ENCODE results near the gene TCF7L2. TPM values are rescaled to one million over a fixed set of nuclear protein-coding genes. Genes with fewer than 3 reads are reported as not detected.
A peak's percentile ranks its signal among the peaks of the same experiment; 100 is the strongest.

The TCF7L2 gene
- total and polyA plus RNA-seq, 9 of the 15 experiments (the other 6 are each of a cell fraction or from before 2014, with no cell fraction given): 0.32 to 2.8 (median 0.92) TPM

GRCh38 chr10:113063043-113063967, 113.3 kb downstream of the TCF7L2 start (continued):
- TF ChIP-seq ZNF511 (CRISPR knock-in tag; IDR thresholded peaks at IDR 0.05) (no peak), NR3C1 (CRISPR knock-in tag; IDR thresholded peaks at IDR 0.05) (no peak), ZNF197 (CRISPR knock-in tag; IDR thresholded peaks at IDR 0.05; ENCODE audit: low read depth) (no peak), ZNF436 (CRISPR knock-in tag; IDR thresholded peaks at IDR 0.05) (no peak), SNIP1 (IDR thresholded peaks at IDR 0.05; ENCODE audit: low read depth) (no peak), TCF7L2 (IDR thresholded peaks at IDR 0.05; ENCODE audit: low read depth, low read length) (no peak), MCM7 (IDR thresholded peaks at IDR 0.05) (no peak), SMARCE1 (IDR thresholded peaks at IDR 0.05) (peak; percentile 82), TSC22D4 (tag; IDR thresholded peaks at IDR 0.05) (no peak)
- TF ChIP-seq, protein P1, sequence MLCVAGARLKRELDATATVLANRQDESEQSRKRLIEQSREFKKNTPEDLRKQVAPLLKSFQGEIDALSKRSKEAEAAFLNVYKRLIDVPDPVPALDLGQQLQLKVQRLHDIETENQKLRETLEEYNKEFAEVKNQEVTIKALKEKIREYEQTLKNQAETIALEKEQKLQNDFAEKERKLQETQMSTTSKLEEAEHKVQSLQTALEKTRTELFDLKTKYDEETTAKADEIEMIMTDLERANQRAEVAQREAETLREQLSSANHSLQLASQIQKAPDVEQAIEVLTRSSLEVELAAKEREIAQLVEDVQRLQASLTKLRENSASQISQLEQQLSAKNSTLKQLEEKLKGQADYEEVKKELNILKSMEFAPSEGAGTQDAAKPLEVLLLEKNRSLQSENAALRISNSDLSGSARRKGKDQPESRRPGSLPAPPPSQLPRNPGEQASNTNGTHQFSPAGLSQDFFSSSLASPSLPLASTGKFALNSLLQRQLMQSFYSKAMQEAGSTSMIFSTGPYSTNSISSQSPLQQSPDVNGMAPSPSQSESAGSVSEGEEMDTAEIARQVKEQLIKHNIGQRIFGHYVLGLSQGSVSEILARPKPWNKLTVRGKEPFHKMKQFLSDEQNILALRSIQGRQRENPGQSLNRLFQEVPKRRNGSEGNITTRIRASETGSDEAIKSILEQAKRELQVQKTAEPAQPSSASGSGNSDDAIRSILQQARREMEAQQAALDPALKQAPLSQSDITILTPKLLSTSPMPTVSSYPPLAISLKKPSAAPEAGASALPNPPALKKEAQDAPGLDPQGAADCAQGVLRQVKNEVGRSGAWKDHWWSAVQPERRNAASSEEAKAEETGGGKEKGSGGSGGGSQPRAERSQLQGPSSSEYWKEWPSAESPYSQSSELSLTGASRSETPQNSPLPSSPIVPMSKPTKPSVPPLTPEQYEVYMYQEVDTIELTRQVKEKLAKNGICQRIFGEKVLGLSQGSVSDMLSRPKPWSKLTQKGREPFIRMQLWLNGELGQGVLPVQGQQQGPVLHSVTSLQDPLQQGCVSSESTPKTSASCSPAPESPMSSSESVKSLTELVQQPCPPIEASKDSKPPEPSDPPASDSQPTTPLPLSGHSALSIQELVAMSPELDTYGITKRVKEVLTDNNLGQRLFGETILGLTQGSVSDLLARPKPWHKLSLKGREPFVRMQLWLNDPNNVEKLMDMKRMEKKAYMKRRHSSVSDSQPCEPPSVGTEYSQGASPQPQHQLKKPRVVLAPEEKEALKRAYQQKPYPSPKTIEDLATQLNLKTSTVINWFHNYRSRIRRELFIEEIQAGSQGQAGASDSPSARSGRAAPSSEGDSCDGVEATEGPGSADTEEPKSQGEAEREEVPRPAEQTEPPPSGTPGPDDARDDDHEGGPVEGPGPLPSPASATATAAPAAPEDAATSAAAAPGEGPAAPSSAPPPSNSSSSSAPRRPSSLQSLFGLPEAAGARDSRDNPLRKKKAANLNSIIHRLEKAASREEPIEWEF (CRISPR knock-in tag; IDR thresholded peaks at IDR 0.05): no peak
- TF ChIP-seq, protein P2, sequence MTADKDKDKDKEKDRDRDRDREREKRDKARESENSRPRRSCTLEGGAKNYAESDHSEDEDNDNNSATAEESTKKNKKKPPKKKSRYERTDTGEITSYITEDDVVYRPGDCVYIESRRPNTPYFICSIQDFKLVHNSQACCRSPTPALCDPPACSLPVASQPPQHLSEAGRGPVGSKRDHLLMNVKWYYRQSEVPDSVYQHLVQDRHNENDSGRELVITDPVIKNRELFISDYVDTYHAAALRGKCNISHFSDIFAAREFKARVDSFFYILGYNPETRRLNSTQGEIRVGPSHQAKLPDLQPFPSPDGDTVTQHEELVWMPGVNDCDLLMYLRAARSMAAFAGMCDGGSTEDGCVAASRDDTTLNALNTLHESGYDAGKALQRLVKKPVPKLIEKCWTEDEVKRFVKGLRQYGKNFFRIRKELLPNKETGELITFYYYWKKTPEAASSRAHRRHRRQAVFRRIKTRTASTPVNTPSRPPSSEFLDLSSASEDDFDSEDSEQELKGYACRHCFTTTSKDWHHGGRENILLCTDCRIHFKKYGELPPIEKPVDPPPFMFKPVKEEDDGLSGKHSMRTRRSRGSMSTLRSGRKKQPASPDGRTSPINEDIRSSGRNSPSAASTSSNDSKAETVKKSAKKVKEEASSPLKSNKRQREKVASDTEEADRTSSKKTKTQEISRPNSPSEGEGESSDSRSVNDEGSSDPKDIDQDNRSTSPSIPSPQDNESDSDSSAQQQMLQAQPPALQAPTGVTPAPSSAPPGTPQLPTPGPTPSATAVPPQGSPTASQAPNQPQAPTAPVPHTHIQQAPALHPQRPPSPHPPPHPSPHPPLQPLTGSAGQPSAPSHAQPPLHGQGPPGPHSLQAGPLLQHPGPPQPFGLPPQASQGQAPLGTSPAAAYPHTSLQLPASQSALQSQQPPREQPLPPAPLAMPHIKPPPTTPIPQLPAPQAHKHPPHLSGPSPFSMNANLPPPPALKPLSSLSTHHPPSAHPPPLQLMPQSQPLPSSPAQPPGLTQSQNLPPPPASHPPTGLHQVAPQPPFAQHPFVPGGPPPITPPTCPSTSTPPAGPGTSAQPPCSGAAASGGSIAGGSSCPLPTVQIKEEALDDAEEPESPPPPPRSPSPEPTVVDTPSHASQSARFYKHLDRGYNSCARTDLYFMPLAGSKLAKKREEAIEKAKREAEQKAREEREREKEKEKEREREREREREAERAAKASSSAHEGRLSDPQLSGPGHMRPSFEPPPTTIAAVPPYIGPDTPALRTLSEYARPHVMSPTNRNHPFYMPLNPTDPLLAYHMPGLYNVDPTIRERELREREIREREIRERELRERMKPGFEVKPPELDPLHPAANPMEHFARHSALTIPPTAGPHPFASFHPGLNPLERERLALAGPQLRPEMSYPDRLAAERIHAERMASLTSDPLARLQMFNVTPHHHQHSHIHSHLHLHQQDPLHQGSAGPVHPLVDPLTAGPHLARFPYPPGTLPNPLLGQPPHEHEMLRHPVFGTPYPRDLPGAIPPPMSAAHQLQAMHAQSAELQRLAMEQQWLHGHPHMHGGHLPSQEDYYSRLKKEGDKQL (CRISPR knock-in tag; IDR thresholded peaks at IDR 0.05; ENCODE audit: borderline replicate concordance): no peak
- TF ChIP-seq, protein P3, sequence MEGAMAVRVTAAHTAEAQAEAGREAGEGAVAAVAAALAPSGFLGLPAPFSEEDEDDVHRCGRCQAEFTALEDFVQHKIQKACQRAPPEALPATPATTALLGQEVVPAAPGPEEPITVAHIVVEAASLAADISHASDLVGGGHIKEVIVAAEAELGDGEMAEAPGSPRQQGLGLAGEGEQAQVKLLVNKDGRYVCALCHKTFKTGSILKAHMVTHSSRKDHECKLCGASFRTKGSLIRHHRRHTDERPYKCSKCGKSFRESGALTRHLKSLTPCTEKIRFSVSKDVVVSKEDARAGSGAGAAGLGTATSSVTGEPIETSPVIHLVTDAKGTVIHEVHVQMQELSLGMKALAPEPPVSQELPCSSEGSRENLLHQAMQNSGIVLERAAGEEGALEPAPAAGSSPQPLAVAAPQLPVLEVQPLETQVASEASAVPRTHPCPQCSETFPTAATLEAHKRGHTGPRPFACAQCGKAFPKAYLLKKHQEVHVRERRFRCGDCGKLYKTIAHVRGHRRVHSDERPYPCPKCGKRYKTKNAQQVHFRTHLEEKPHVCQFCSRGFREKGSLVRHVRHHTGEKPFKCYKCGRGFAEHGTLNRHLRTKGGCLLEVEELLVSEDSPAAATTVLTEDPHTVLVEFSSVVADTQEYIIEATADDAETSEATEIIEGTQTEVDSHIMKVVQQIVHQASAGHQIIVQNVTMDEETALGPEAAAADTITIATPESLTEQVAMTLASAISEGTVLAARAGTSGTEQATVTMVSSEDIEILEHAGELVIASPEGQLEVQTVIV (CRISPR knock-in tag; IDR thresholded peaks at IDR 0.05; ENCODE audit: borderline replicate concordance): no peak
